Gastrocnemius medialis (tissue), 4 donors: ENCODE results near the gene LRRC61. TPM values are rescaled to one million over a fixed set of nuclear protein-coding genes. Genes with fewer than 3 reads are reported as not detected.

Experiments
- ATAC-seq, 2 donors: fragments of 150-250 bp; one replicate each; pipeline ENCODE4 v1.9.1; 2016
- DNase-seq, 2 donors: peaks; one replicate each; pipeline ENCODE4 v3.0.0-alpha.2; 2019
- H3K27ac ChIP-seq, 4 donors: fragments of 200-600 bp; sonication (generic); 1 replicate in 1 of 4; 2 replicates in 3 of 4; pipeline ENCODE4 v1.5.1; 2016 to 2018; ENCODE audit warnings: mild to moderate bottlenecking in 2 of 4, moderate library complexity in 1 of 4
- H3K27me3 ChIP-seq, 3 donors: fragments of 200-600 bp; sonication (generic) in 2 of 3; 1 replicate in 1 of 3; 2 replicates in 2 of 3; pipeline versions ENCODE4 v1.5.1 to v1.6.0; 2016 to 2019; ENCODE audit warnings: mild to moderate bottlenecking in 1 of 3, moderate library complexity in 1 of 3
- H3K36me3 ChIP-seq, 2 donors: fragments of 200-600 bp; sonication (generic) in 1 of 2; one replicate each; pipeline ENCODE4 v1.5.1; 2017 to 2018
- H3K4me1 ChIP-seq, 2 donors: fragments of 200-600 bp; sonication (generic) in 1 of 2; one replicate each; pipeline ENCODE4 v1.5.1; 2016 to 2017; ENCODE audit warnings: mild to moderate bottlenecking in 2 of 2
- H3K4me3 ChIP-seq, 4 donors: fragments of 200-600 bp; sonication (generic) in 3 of 4; 1 replicate in 1 of 4; 2 replicates in 3 of 4; pipeline ENCODE4 v1.5.1; 2016 to 2019; ENCODE audit warnings: mild to moderate bottlenecking in 2 of 4
- H3K9me3 ChIP-seq, 3 donors: fragments of 200-600 bp; sonication (generic) in 2 of 3; 1 replicate in 1 of 3; 2 replicates in 2 of 3; pipeline ENCODE4 v1.5.1; 2016 to 2019
- CTCF ChIP-seq, 5 experiments: fragments of 450-650 bp in 3 of 5; fragments of 200-600 bp in 2 of 5; sonication (generic) in 2 of 5; IDR thresholded peaks in 4 of 5; conservative IDR thresholded peaks in 1 of 5; 1 replicate in 4 of 5; 2 replicates in 1 of 5; pipeline ENCODE4 v1.5.1; 2016 to 2019; ENCODE audit warnings: antibody characterized with exemption in 5 of 5, mild to moderate bottlenecking in 3 of 5, moderate library complexity in 3 of 5
- POLR2A ChIP-seq, 2 donors: fragments of 450-650 bp; IDR thresholded peaks; one replicate each; pipeline ENCODE4 v1.6.1; 2017; ENCODE audit warnings: antibody characterized with exemption in 2 of 2, mild to moderate bottlenecking in 2 of 2, moderate library complexity in 2 of 2
- in situ Hi-C, 4 donors: fragments of 200-750 bp; cut with MboI; loops; one replicate each; pipeline versions ENCODE4 v1.15.0 to v1.8.0; 2017; ENCODE audit warnings: low sequenced_read_pairs in 4 of 4
- intact Hi-C: fragments of 100-400 bp; cut with DNase I; formaldehyde crosslinking; loops from one replicate; pipeline ENCODE4 v1.15.1; 2023; ENCODE audit warnings: low total_unique reads
- total RNA-seq, 4 donors: library from RNA; depleted of rRNA; stranded (reverse); fragments of >200 nt; gene quantifications; one replicate each; pipeline versions ENCODE4 v1.1.0 to v1.2.3, GENCODE V29; 2016

Gene LRRC61
- total RNA-seq, 4 donors from 2014 or later, result 0.62 to 6.8 (median 1.9) TPM

DNA sequence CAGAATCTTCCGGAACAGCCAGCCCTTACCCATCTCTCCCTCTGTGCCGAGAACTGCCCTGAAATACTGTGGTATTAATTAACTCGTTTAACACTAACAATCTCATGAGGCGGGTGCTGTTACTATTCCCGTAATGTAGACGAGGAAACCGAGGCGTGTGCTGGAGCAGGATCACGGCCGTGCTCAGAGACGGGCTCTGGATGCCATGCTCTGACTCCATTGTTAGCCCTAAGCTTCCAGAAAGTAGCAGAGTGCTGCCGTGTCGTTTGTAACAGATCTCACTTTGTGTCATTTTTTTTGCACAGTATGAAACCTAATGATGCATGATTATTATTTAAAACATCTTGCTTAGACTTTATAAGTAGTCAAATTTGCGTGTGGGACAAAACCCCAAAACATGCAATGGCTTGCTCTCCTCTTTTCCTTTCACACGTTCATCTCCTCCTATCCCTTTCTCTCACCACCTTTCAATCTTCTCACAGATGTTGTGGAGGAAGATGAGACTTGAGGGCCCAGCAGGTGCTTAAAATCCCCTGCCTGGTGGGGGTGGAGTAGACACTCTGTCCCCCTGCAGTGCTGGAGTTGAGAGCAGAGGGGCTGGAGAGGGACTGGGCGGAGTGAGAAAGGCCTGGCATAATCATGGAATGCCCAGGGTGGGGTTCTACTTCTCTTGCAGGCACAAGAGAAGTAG lies 672 bp downstream of the LRRC61 start:
- in situ Hi-C loops, result no loop called here
- DNase-seq, result no peak
- intact Hi-C loops, result no loop called here
- H3K9me3 ChIP-seq, result no peaks in the 10 kb centered on the region
- H3K4me3 ChIP-seq, result peak overlapping the region; percentile 56 to 71 (median 66)
- H3K27ac ChIP-seq, result peak overlapping the region in 3 of 4 donors; percentile 54 to 64 (median 54)
- no peaks in the 10 kb centered on the region for H3K36me3 ChIP-seq
- peaks cover 4 to 7% of the 10 kb centered on the region in 2 donors for H3K4me1 ChIP-seq
- no peak for TF ChIP-seq POLR2A (IDR thresholded peaks at IDR 0.05)
- TF ChIP-seq CTCF (IDR thresholded peaks at IDR 0.05 in 4 of 5, conservative IDR thresholded peaks at IDR 0.05 in 1 of 5), result no peak
- ATAC-seq, result peak in 1 of 2 donors; percentile 33
- H3K27me3 ChIP-seq, result peaks cover 0 to 8% (median 7%) of the 10 kb centered on the region in 3 donors

DNA sequence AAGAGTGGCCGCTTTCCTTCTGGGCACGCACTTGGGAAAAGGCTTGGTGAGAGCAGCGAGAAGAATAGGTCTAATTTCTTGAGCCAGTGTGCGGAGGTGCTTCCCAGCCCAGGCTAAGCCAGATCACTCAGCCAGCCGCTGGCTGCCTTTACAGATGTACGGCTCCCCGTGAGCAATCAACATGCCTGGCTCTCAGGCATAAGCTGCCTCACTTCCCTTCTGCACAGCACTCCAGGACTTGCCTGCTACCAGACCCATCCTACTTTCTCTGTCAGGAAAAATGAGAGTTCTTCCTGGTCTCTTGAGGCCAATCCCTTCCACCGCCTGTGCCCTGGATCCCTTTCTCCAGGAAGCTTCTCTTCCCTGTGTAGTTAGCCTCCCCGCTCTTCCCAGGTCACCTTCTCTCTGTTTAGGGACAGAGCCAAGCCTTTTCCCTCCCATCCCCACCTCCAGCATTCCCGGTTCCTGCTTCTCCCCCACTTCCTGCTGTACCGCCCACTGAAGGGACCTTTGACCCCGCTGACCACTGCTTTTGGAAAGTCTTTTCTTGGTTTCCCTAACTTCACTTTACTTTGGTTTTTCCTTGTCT lies 1.3 kb downstream of the LRRC61 start:
- TF ChIP-seq CTCF (IDR thresholded peaks at IDR 0.05 in 4 of 5, conservative IDR thresholded peaks at IDR 0.05 in 1 of 5) (no peak), POLR2A (IDR thresholded peaks at IDR 0.05) (no peak)
- no peaks in the 10 kb centered on the region for H3K9me3 ChIP-seq
- H3K27me3 ChIP-seq, result peaks cover 0 to 8% (median 7%) of the 10 kb centered on the region in 3 donors
- ATAC-seq (no peak), DNase-seq (no peak)
- no peak overlapping the region for H3K4me3 ChIP-seq
- no peaks in the 10 kb centered on the region for H3K36me3 ChIP-seq
- no peak overlapping the region for H3K27ac ChIP-seq
- H3K4me1 ChIP-seq, result peaks cover 4 to 7% of the 10 kb centered on the region in 2 donors
- intact Hi-C loops (no loop called here), in situ Hi-C loops (no loop called here)

GRCh38 chr7:150325110-150325611 lies 2.0 kb downstream of the LRRC61 start:
- peaks cover 0 to 8% (median 7%) of the 10 kb centered on the region in 3 donors for H3K27me3 ChIP-seq
- intact Hi-C loops (no loop called here), in situ Hi-C loops (no loop called here)
- H3K27ac ChIP-seq, result no peak overlapping the region
- no peaks in the 10 kb centered on the region for H3K36me3 ChIP-seq
- DNase-seq (no peak), ATAC-seq (peak; percentile 47 to 55)
- peaks cover 4 to 7% of the 10 kb centered on the region in 2 donors for H3K4me1 ChIP-seq
- no peaks in the 10 kb centered on the region for H3K9me3 ChIP-seq
- no peak for TF ChIP-seq POLR2A (IDR thresholded peaks at IDR 0.05)
- TF ChIP-seq CTCF (IDR thresholded peaks at IDR 0.05 in 4 of 5, conservative IDR thresholded peaks at IDR 0.05 in 1 of 5), result no peak
- no peak overlapping the region for H3K4me3 ChIP-seq

- Histone ChIP-seq H3K27ac (no peak overlapping the region), H3K36me3 (no peaks in the 10 kb centered on the region), H3K9me3 (no peaks in the 10 kb centered on the region), H3K4me3 (no peak overlapping the region), H3K4me1 (peaks cover 4 to 7% of the 10 kb centered on the region in 2 donors), H3K27me3 (peaks cover 0 to 8% (median 7%) of the 10 kb centered on the region in 3 donors)
- TF ChIP-seq CTCF (IDR thresholded peaks at IDR 0.05 in 4 of 5, conservative IDR thresholded peaks at IDR 0.05 in 1 of 5) (no peak), POLR2A (IDR thresholded peaks at IDR 0.05) (no peak)
- no peak for DNase-seq
- intact Hi-C loops (no loop called here), in situ Hi-C loops (no loop called here)
- no peak for ATAC-seq
These were observed 2.7 kb downstream of the LRRC61 start for GRCh38 chr7:150325901-150326300.
